WTC11 (cell line): ENCODE data around the gene KATNBL1.

Experiments used
- CTCF ChIP-seq: fragments of 200-600 bp; IDR thresholded peaks from 2 replicates; pipeline ENCODE4 v1.8.0; 2022; ENCODE audit warnings: antibody characterized with exemption
- TF ChIP-seq, protein P1 (sequence below): sonication (generic); formaldehyde crosslinking; IDR thresholded peaks from 2 replicates; pipeline ENCODE4 v1.8.0; 2022; ENCODE audit warnings: mild to moderate bottlenecking, missing genetic modification reagents
- TF ChIP-seq, protein P2 (sequence below): fragments of 250-450 bp; sonication (Bioruptor Pico); IDR thresholded peaks from 2 replicates; pipeline ENCODE4 v2.1.2; 2022; ENCODE audit warnings: mild to moderate bottlenecking, moderate library complexity

GRCh38 chr15:34161329-34161963, 48.5 kb downstream of the KATNBL1 start:
- TF ChIP-seq CTCF, result no peak
- TF ChIP-seq, protein P1, sequence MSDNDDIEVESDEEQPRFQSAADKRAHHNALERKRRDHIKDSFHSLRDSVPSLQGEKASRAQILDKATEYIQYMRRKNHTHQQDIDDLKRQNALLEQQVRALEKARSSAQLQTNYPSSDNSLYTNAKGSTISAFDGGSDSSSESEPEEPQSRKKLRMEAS, result no peak
- TF ChIP-seq, protein P2, sequence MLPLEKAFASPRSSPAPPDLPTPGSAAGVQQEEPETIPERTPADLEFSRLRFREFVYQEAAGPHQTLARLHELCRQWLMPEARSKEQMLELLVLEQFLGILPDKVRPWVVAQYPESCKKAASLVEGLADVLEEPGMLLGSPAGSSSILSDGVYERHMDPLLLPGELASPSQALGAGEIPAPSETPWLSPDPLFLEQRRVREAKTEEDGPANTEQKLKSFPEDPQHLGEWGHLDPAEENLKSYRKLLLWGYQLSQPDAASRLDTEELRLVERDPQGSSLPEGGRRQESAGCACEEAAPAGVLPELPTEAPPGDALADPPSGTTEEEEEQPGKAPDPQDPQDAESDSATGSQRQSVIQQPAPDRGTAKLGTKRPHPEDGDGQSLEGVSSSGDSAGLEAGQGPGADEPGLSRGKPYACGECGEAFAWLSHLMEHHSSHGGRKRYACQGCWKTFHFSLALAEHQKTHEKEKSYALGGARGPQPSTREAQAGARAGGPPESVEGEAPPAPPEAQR (CRISPR knock-in tag), result no peak
